EL (cell line): ENCODE data around the gene GLIS1.
A peak's percentile ranks its signal among the peaks of the same experiment; 100 is the strongest.

Source experiments
- DNase-seq: peaks from one replicate; pipeline ENCODE4 v3.0.0-alpha.2; 2016

The GLIS1 gene

DNA sequence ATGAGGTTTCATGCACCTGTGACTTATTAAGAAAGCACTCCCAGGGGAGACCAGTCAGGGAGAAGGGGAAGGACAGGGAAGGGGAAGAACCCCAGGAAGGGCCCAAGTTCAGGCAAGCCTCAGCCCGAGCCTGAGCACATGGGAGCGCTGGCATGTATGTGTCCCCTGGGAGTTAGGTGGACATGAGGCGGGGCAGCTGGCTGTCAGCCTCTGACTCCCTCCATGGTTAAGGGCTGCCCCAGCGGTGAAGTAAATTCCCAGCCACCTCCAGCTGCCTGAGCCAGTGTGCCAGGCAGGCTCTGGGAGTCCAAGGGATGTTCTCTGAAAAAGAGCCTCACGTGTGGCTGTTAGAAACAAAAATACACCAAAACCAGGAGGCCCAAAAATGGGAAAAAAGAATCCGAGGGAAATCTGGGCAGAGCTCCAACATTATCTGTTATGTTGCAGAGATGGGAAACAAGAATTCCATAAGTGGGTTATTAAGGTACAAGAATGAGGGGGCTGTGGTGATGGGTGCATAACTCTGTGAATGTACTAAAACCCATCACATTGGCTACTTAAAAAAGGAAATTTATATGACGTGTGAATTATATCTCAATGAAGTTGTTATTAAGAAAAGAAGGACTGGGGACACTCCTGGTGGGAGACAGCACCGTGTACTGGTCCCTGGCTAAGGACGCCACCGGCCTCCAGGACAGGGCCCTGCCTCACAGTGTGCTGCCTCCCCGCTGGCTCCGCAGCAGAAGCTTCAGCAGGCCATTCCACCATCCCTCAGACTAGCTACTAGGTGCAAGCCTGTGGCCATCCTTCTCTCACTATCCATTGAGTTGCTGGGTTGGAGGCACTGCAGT, 261.1 kb downstream of the GLIS1 start:
- no peak for DNase-seq

DNA sequence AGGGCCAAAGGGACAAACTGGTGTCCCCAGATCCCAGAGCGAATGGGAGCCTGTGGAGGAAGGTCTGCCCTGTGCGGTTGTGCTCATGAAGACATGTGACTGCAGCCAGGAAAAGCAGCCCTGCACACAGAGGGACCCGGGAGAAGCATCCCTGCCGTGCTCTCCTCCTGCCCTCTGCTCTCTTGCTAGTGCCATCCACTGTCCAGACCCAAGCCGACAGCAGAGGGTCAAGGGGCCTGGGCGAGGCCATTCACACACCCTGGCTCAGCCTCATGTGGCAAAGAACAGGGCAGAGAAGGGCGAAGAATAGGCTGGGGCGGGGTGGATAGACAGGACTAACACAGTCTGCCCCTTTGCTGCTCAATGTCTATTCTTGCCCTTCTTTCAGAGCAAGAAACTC, 262.4 kb downstream of the GLIS1 start:
- DNase-seq = no peak

- DNase-seq = no peak
Observed at GRCh38 chr1:53475664-53476063, 263.3 kb downstream of the GLIS1 start.

DNA sequence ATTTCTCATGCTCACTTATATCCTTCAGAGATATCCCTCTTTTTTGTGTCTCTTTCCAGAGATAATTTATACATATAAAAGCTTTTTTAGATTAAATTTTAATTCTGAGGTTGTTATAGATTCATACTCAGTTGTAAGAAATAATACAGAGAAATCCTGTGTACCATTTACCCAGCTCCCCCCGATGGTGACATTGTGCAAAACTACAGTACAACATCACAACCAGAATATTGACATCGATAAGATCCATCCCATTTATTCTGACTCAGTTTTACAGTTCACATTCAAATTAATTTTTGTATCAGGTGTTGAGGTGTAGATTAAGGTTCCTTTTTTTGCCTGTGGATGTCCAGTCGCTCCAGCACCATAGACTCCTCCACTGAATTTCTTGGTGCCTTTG, 265.5 kb downstream of the GLIS1 start:
- DNase-seq = peak; percentile 28

- DNase-seq = no peak
Observed at GRCh38 chr1:53471000-53471399, 268.0 kb downstream of the GLIS1 start.

- DNase-seq = no peak
Observed at GRCh38 chr1:53470584-53470983, 268.4 kb downstream of the GLIS1 start.

GRCh38 chr1:53470155-53470554, 268.8 kb downstream of the GLIS1 start:
- peak; percentile 20 for DNase-seq

DNA sequence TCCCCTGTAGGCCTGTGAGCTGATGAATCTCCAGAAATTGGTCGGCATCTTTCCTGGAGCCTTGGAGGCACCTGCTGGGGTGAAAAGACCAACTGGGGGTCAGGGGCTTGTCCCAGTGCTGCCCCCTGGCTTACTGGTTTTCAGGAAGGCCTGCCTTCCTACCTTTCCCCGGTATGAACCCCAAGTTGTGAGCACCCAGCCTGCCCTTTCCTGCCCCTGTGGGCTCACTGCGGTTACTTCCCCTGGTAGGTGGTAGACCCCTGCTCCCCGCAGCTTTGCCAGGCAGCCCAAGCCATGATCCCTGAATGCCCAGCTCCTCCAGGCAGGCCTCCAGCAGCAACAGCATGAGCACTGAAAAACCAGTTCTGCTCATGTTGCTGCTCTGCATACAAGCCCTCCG, 269.6 kb downstream of the GLIS1 start:
- no peak for DNase-seq

DNA sequence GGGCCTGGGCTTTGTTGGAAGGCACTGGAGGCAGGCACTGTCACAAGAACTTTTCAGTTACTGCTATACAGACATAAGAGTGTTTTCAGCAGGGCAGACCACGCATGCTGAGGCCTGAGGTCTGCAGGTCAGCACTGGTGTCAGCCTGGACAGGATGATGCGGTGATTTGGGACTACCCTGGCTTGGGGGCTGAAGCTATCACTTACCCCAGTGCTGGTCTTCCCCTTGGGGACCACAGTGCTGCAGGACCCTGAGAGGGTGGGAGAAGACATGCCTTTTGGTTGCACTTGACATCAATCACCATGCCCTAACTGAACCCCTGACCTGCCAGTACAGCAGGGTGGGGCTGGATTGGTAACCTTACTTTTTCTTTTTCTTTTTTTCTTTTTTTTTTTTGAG, 270.6 kb downstream of the GLIS1 start:
- DNase-seq = no peak

DNA sequence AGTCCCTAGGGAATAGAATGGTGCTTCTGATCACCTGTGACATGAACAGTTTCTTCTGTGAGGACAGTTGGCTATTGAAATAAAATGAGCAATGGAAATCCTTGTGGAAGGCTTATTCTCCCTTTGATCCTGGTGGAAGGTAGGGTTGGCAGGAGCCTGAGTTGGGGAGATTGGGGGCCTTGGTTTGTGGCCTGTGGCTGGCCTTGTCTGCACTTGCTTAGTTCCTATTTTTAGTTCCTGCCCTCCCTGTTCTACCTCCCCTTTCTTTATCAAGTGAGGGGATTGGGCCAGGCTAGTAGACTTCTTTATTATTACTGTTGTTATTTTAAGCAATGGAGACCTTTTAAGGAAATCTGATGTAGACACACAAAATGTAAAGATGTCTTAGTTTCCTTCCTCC, 271.6 kb downstream of the GLIS1 start:
- DNase-seq = no peak

DNA sequence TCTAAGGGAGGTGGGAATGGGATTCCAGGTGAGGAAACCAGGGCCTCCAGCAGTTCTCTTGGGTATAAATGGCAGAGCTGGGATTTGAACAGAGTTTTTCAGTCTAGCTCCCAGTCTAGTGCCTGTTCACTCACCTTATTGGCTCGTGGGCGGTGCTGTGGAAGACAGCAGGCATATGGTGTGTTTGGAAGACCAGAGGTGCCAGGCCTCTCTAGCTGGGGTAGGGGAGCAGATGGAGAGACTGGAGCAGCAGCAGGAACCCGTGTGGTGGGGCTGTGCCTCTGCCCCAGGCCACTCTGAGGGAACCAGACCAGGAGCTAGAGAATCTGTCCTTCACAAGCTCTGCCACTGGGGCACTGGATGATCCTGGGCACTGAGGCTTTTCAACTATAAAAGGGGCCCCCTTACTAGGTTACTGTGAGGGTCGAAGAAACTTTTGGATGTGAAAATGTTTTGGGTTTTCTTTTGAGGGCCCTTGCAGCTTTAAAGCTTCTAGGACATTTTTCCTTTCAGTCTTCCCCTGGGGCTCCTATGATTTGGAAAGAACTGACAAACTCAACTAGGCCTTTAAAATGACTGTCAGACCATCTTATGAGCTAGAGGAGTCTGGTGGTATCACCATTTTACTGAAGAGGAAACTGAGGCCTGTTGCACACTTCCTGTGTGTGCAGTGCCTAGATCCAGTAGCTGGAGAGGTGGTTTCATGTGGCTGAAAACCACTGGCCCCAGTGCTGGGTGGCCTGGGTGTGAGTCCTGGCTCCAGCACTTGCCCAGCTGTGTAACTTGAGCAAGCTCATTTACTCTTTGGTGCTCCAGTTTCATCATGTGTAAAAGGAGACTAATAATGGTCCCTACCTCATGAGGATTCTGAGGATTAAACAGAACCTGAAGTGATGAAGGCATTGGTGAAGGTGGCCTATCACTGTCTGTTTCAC, 273.7 kb downstream of the GLIS1 start:
- no peak for DNase-seq

DNA sequence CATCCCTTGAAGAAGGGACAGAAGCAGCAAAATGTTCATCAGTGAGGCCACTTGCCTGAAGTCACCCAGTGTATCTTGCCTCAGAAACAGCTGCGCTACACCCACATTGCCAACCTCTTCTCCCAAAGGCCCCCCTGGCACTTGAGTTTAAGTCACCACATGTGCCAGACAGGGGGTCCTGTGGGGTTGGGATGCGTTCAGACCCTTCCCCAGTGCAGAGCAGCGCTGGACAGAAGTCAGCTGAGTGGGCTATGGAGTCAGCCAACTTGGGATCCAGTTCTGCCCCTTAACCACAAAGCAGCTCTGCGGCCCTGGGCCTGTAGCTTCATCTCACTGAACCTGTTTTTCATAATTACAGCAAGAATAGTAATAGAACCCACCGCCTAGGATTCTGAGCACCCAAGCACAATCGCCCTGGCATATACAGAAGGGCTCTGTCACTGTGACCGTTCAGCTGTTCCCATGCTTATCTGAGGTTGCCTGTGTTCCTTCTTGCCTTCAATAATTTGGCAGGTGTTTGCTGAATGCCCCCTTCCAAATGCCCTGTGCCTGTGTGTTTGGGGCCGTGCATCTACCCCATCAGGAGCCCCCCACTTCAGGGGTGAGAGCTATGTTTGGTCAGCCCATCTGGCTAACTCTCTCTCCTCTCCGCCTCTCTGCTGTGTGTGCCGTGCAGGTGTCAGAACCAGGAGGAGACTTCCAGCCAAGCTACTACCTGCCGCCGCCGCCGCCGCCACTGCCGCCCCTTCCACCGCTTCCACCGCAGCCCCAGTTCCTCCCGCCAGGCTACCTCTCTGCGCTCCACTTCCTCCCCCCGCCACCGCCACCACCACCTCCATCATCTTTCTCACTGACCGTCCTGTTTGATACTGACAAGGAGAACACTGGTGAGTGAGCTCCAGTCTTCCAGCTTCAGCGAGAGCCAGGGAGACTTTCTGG, 274.7 kb downstream of the GLIS1 start:
- DNase-seq = no peak

- DNase-seq = no peak
Observed at GRCh38 chr1:53462769-53463501, 276.0 kb downstream of the GLIS1 start.

- DNase-seq = no peak
Observed at GRCh38 chr1:53462193-53462592, 276.8 kb downstream of the GLIS1 start.

DNA sequence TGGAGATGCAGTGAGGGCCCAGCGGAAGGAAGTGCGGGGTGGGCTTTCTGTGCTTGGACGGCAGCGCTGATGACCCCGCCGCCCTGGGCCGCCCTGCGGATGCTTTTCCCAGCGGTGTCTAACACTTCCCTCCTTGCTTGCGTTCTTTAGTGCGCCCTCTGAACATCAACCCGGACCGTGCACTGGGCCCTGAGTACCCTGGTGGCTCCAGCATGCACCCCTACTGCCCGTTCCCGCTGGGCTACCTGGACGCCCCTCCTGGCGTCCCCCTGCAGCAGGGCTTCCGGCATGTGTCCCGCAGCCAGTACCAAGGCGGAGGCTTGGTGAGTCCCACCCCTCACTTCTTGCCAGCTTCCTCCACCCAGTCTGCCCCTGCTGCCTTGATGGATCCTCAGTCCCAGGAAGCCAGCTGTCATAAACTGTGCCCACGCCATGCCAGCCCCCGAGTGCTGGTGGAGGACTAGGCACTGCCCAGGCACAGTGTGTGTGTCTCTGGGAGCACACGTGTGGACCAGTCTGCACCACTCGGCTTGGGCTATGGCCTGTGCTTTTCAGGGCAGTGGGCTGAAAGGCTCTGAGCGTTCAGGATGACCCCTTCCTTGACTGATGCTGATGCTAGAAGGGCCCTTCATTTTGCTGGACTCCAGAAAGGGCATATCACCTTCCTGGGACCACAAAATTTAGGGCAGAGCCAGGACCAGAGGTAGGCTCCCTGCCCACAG, 277.5 kb downstream of the GLIS1 start:
- no peak for DNase-seq

DNA sequence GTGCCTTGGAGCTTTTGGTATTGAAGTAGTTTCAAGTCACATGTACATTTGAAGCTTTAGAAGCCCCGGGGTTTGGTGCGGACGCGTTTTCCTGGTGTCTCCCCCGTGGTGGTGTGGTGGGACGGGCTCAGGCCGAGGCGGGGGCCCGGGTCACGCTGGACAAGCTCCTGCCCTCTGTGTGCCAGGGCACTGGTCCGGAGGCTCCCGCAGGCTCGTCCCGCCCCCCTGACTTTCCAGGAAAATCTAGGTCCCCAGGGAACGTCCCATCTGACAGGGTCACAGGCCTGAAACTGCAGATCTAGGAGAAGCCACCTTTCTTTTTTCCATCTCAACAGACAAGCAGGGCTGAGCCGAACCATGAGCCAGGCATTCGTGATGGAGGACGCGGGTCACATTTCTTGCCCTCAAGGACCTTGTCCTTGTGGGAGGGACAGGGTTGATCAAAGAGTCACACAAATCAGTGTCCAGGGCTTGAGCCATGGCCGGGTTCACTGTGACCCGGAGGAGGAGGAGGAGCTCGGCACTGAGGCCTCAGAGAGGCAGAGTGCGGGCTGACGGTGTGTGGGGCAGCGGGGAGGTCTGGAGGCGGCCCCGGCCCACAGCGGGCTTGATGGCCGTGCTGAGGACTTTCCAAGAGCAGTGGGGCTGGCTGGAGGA, 278.2 kb downstream of the GLIS1 start:
- DNase-seq = no peak

GRCh38 chr1:53460211-53460634, 278.7 kb downstream of the GLIS1 start:
- no peak for DNase-seq

GRCh38 chr1:53459321-53460175, 279.4 kb downstream of the GLIS1 start, which contains the start of gene DMRTB1:
Gene DMRTB1 (plus strand): TSS chr1:53459399. CDS start chr1:53459454, 55 bp downstream.
- DNase-seq = no peak

GRCh38 chr1:53458634-53459033, 280.3 kb downstream of the GLIS1 start:
- DNase-seq = no peak
